LNCaP clone FGC (cell line): ENCODE measurements around the gene C10orf105.

Experiments used
- DNase-seq: peaks from one replicate; pipeline ENCODE4 v3.0.0-alpha.2; 2011; ENCODE audit warnings: low read depth
- H3K4me3 ChIP-seq: 2 replicates; pipeline ENCODE4 v1.5.1; 2011; ENCODE audit warnings: mild to moderate bottlenecking, low read depth, low read length, control low read depth
- TF ChIP-seq, protein P1 (sequence below): IDR thresholded peaks from 2 replicates; pipeline ENCODE4 v1.5.1; 2012; ENCODE audit warnings: mild to moderate bottlenecking; ENCODE audit not compliant: control insufficient read depth, insufficient read depth; ENCODE audit errors: extremely low read depth

C10orf105 gene

DNA sequence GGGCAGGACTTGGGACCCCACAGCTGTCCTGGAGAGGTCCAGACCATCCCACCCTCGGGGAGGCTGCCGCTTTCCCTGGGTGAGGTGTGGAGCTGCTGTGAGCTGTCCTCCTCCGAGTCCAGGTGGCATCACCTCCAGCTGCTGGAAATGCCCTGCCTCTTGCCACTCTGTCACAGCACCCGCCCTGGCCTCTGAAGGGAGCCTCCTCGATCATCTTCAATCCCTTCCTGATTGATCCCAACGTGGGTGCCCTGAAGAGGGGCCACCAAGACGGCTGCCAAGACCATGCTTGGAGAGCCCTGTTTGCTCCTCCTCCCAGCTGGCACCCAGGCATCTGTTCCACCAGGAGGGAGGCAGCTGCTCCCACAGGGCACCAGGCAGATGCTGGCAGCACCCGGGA is 4.6 kb downstream of the C10orf105 start:
- DNase-seq = no peak
- TF ChIP-seq, protein P1, sequence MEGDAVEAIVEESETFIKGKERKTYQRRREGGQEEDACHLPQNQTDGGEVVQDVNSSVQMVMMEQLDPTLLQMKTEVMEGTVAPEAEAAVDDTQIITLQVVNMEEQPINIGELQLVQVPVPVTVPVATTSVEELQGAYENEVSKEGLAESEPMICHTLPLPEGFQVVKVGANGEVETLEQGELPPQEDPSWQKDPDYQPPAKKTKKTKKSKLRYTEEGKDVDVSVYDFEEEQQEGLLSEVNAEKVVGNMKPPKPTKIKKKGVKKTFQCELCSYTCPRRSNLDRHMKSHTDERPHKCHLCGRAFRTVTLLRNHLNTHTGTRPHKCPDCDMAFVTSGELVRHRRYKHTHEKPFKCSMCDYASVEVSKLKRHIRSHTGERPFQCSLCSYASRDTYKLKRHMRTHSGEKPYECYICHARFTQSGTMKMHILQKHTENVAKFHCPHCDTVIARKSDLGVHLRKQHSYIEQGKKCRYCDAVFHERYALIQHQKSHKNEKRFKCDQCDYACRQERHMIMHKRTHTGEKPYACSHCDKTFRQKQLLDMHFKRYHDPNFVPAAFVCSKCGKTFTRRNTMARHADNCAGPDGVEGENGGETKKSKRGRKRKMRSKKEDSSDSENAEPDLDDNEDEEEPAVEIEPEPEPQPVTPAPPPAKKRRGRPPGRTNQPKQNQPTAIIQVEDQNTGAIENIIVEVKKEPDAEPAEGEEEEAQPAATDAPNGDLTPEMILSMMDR = no peak

DNA sequence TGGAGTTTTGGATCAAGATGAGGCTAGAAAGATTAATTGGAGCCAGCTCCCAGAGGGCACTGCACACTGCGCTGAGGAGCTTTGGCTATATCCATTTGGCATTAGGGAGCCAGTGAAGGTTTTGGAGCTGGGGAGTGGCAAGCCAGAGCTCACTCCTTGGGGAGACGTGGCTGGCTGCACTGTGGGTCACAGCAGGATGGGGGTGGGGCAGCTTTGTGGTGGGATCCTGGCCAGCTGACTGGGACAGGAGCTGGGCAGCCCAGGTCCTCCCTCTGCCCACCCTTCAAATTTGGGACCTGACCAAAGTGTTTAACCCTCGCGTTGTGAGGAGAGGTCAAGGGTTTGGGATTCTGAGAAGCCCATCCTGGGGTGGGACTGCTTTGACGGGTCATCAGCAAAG is 5.0 kb downstream of the C10orf105 start:
- no peak for DNase-seq
- no peak overlapping the region for H3K4me3 ChIP-seq
- TF ChIP-seq, protein P1 = no peak

More for the DNA sequence above, 4.6 kb downstream of the C10orf105 start:
- H3K4me3 ChIP-seq = no peak overlapping the region

DNA sequence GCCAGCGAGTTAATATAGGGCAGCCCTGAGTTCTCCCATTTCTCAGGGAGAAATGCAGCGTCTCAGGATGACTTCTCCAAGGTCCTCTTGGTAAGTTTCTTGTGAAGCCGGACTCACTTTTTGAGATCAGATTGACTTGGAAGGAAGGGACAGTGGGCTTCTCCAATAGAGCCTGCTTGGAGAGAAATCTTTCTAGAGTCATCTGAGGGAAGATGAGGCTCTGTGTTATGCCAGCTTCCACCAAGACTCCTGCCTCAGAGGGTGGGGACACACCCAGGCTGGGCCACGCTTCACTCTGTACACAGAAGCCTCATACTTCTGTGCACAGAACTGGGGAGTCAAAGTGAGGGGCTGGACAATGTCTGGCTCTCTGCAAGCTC is 5.6 kb downstream of the C10orf105 start:
- no peak for DNase-seq
- H3K4me3 ChIP-seq = no peak overlapping the region
- TF ChIP-seq, protein P1 = no peak

DNA sequence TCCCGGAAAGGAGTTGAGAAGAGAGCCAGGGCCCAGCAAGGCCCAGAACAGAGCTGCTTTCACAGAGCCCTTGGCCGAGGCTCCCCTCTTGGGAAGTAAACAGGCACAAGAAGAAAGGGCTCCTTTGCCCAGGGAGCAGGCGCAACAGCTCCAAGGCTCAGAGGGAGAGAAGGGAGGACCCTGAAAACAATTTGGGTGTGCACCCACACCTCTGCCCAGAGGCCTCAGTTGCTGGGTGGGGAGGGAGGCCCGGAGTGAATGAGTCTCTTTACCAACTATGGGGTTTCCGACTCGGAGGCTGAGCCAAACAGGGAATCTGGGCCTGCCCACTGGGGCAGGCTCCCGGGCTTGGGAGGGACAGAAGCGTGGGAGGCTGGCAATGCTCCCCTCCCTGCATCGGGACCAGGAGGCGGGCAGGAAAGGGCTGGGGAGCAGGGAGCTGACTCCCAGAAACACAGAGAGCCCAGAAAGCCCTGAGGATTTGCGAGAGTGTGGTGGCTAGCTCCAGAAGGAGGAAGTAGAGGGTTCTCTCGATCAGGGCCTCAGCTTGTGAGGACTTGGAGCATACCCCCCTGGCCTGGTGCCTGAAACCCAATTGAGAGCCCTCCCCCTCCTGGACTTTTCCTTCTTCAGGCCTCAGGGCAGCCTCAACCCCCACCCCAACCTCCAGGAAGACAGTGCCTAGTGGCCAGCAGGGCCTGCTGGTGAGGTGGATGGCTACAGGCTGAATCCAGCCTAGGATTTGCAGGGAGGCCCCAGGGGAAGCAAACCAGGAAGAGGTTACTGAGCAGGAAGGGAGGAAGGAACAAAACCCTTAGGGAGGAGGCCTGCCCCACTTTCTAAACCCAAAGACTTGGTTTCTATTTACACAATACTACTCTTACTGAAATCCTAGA is 6.2 kb downstream of the C10orf105 start:
- no peak overlapping the region for H3K4me3 ChIP-seq
- TF ChIP-seq, protein P1 = no peak
- no peak for DNase-seq

DNA sequence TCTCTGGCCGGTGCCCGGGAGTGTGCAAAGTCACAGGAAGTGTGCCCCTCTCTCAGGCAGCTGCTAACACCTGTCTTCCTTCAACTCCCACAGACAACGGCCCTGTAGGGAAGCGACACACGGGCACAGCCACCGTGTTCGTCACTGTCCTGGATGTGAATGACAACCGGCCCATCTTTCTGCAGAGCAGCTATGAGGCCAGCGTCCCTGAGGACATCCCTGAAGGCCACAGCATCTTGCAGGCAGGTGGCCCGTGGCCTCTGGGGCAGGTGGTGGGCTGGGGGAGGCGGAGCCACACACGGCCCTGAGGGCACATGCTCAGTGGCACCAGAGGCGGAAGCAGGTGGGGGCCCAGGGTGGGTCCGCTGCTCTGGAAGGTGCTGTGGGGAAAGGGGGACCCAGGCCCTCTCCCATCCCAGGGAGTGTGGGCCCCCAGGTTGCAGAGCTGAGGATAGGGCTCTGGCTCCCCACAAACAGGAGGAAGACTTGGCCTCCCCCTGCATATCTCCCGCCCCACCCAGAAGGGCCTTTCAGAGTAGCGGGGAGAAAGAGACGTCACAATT is 6.9 kb downstream of the C10orf105 start:
- TF ChIP-seq, protein P1 = no peak
- no peak for DNase-seq
- H3K4me3 ChIP-seq = no peak overlapping the region

DNA sequence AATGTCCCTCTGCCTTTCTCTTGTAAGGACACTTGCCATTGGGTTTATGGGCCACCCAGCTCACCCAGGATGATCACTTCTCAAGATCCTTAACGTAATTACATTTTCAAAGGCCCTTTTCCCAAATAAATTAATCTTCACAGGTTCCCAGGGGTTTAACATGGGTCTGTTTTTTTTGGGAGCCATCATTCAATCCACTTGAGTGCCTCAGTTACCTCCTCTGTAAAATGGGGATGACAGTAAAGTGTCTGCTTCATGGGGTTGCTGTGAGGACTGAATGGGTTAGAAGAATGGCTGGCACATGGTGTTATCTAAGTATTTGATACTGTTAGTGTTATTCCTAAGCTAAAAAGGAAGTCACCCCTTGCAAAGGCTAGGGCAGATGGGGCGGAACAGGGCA is 7.4 kb downstream of the C10orf105 start:
- no peak for DNase-seq
- TF ChIP-seq, protein P1 = no peak
- no peak overlapping the region for H3K4me3 ChIP-seq

DNA sequence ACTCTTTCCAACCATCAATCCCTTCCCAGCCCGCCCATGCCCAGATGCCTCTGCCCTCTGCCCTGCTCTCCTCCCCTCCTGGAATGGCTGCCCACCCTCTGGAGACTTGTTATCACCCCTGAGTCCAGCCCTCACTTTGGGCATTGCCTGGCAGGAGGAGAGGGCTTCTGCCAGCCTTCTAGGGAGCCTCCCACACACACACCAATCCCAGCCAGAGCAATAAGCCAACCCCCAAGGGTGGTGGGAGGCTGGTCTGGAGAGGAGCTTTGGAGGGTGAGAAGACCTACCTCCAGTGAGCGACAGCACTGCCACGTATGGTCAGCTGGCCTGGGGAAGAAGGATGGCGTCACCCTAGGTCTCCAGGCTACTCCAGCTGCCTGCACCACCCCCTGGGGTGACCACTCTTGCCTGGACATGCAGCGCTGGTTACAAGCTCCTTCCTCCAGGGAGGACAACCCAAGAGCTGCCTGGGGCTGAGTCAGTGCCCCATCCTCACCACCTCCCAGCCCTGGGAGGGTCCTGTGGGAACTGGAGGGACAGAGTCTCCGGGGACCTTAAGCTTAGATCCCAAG is 8.4 kb downstream of the C10orf105 start:
- H3K4me3 ChIP-seq = no peak overlapping the region
- DNase-seq = no peak
- TF ChIP-seq, protein P1 = no peak
